H1 (cell line): ENCODE data around the gene INHA. TPM values are rescaled to one million over a fixed set of nuclear protein-coding genes. Genes with fewer than 3 reads are reported as not detected.
A peak's percentile ranks its signal among the peaks of the same experiment; 100 is the strongest.

Experiments
- CTCF ChIA-PET: fragments of 300-600 bp; sonication (Branson Sonifier 250); formaldehyde crosslinking; loops from one replicate; lab custom pipeline; 2021; ENCODE audit not compliant: partially characterized antibody; lab: Charles Lee
- POLR2A ChIA-PET: fragments of 300-600 bp; sonication (Branson Sonifier 250); formaldehyde crosslinking; loops from one replicate; lab custom pipeline; 2021; ENCODE audit warnings: inconsistent platforms; ENCODE audit not compliant: partially characterized antibody; lab: Charles Lee
- DNase-seq, 2 experiments: peaks; one replicate each; pipeline versions ENCODE4 v3.0.0 to v3.0.0-alpha.2; 2010 to 2022; ENCODE audit warnings: low spot score in 2 of 2, low read depth in 1 of 2, mixed read lengths in 1 of 2
- FAIRE-seq: peaks from 2 replicates; lab custom pipeline; 2011; peaks lifted over from hg19 to GRCh38; lab: Jason Lieb, UNC
- H2AFZ ChIP-seq: 2 replicates; pipeline ENCODE4 v1.8.1; 2012; ENCODE audit warnings: low read length, inconsistent platforms
- H2AK5ac ChIP-seq: 2 replicates; pipeline ENCODE4 v1.6.1; 2013; ENCODE audit warnings: low read depth, low read length
- H2BK120ac ChIP-seq: replicated peaks from 2 replicates; pipeline ENCODE3; 2013; ENCODE audit warnings: low read depth, low read length, inconsistent platforms
- H2BK12ac ChIP-seq: 2 replicates; pipeline ENCODE4 v1.6.1; 2013; ENCODE audit warnings: low read depth, low read length
- H2BK15ac ChIP-seq: 2 replicates; pipeline ENCODE4 v1.6.1; 2013; ENCODE audit warnings: low read length
- H2BK20ac ChIP-seq: 2 replicates; pipeline ENCODE4 v1.6.1; 2013; ENCODE audit warnings: low read length
- H2BK5ac ChIP-seq: 2 replicates; pipeline ENCODE4 v1.6.1; 2013; ENCODE audit warnings: low read depth, low read length
- H3K14ac ChIP-seq: 2 replicates; pipeline ENCODE4 v1.6.1; 2013; ENCODE audit warnings: inconsistent platforms; ENCODE audit not compliant: insufficient read length
- H3K18ac ChIP-seq: 2 replicates; pipeline ENCODE4 v1.6.1; 2013; ENCODE audit warnings: low read length; ENCODE audit errors: extremely low read depth
- H3K23ac ChIP-seq: 2 replicates; pipeline ENCODE4 v1.6.1; 2013; ENCODE audit warnings: inconsistent platforms; ENCODE audit not compliant: insufficient read length
- H3K23me2 ChIP-seq: 2 replicates; pipeline ENCODE4 v1.6.1; 2013; ENCODE audit warnings: low read depth, low read length
- H3K27ac ChIP-seq: 2 replicates; pipeline ENCODE4 v1.6.1; 2011; ENCODE audit warnings: low read depth, low read length, inconsistent platforms
- H3K27me3 ChIP-seq, 4 experiments: replicated peaks in 1 of 4; 1 replicate in 1 of 4; 2 replicates in 3 of 4; pipeline versions ENCODE4 v1.6.1 to v1.8.1; 2011 to 2013; ENCODE audit warnings: low read length in 3 of 4, mild to moderate bottlenecking in 3 of 4, inconsistent platforms in 2 of 4, mixed read lengths in 2 of 4, moderate library complexity in 1 of 4; ENCODE audit not compliant: control insufficient read depth in 3 of 4, insufficient read depth in 3 of 4; ENCODE audit errors: extremely low read depth in 1 of 4
- H3K36me3 ChIP-seq, 4 experiments: 2 replicates each; pipeline versions ENCODE4 v1.6.1 to v1.8.1; 2011 to 2013; ENCODE audit warnings: mild to moderate bottlenecking in 4 of 4, low read length in 3 of 4, moderate library complexity in 2 of 4, control low read depth in 1 of 4, inconsistent platforms in 1 of 4; ENCODE audit not compliant: insufficient read depth in 4 of 4, control insufficient read depth in 2 of 4
- H3K4ac ChIP-seq: replicated peaks from 2 replicates; pipeline ENCODE3; 2013; ENCODE audit warnings: low read length, low read depth, mixed read lengths, inconsistent platforms; ENCODE audit not compliant: insufficient read length
- H3K4me1 ChIP-seq, 4 experiments: replicated peaks in 1 of 4; 1 replicate in 1 of 4; 2 replicates in 3 of 4; pipeline versions ENCODE4 v1.6.1 to v1.8.1; 2011 to 2013; ENCODE audit warnings: low read length in 3 of 4, inconsistent platforms in 2 of 4, mixed read lengths in 1 of 4; ENCODE audit not compliant: insufficient read depth in 4 of 4, control insufficient read depth in 3 of 4
- H3K4me2 ChIP-seq, 2 experiments: 2 replicates each; pipeline versions ENCODE4 v1.6.1 to v1.8.1; 2011 to 2013; ENCODE audit warnings: low read depth in 2 of 2, low read length in 2 of 2, control low read depth in 1 of 2, inconsistent platforms in 1 of 2, mild to moderate bottlenecking in 1 of 2; ENCODE audit not compliant: insufficient read depth in 1 of 2
- H3K4me3 ChIP-seq, 4 experiments: fragments of 200-600, 300-600 bp in 1 of 4; sonication (generic), shearing (Covaris generic), sonication (Bioruptor Twin) in 1 of 4; 2 replicates each; pipeline versions ENCODE4 v1.5.1 to v1.8.1; 2011 to 2016; ENCODE audit warnings: low read length in 4 of 4, low read depth in 3 of 4, control low read depth in 2 of 4, inconsistent platforms in 2 of 4, mild to moderate bottlenecking in 2 of 4, mixed read lengths in 1 of 4, moderate library complexity in 1 of 4; ENCODE audit not compliant: insufficient read depth in 2 of 4; ENCODE audit errors: extremely low read depth in 1 of 4
- H3K56ac ChIP-seq: replicated peaks from 2 replicates; pipeline ENCODE3; 2013; ENCODE audit warnings: low read depth, mild to moderate bottlenecking, mixed read lengths, low read length, inconsistent platforms; ENCODE audit not compliant: insufficient read length
- H3K79me1 ChIP-seq: 2 replicates; pipeline ENCODE4 v1.6.1; 2013; ENCODE audit warnings: low read depth, low read length, control low read depth
- H3K79me2 ChIP-seq, 2 experiments: 2 replicates each; pipeline versions ENCODE4 v1.6.1 to v1.8.1; 2012 to 2013; ENCODE audit warnings: low read length in 2 of 2, mild to moderate bottlenecking in 2 of 2, inconsistent platforms in 1 of 2; ENCODE audit not compliant: insufficient read depth in 2 of 2, control insufficient read depth in 1 of 2
- H3K9ac ChIP-seq, 4 experiments: replicated peaks in 1 of 4; 1 replicate in 1 of 4; 2 replicates in 3 of 4; pipeline versions ENCODE4 v1.6.1 to v1.8.1; 2011 to 2013; ENCODE audit warnings: low read depth in 3 of 4, low read length in 3 of 4, control low read depth in 2 of 4, mild to moderate bottlenecking in 2 of 4, moderate library complexity in 2 of 4, inconsistent platforms in 1 of 4; ENCODE audit errors: extremely low read depth in 1 of 4
- H3K9me3 ChIP-seq, 2 experiments: 2 replicates each; pipeline versions ENCODE4 v1.6.1 to v1.8.1; 2012 to 2013; ENCODE audit warnings: mild to moderate bottlenecking in 2 of 2, moderate library complexity in 2 of 2, control low read depth in 1 of 2, inconsistent platforms in 1 of 2, low read depth in 1 of 2, low read length in 1 of 2, mixed read lengths in 1 of 2; ENCODE audit not compliant: insufficient read depth in 2 of 2
- H4K20me1 ChIP-seq, 2 experiments: replicated peaks in 1 of 2; 2 replicates each; pipeline versions ENCODE3 to v1.8.1; 2011 to 2013; ENCODE audit warnings: inconsistent platforms in 2 of 2, low read length in 2 of 2, mild to moderate bottlenecking in 1 of 2; ENCODE audit not compliant: insufficient read depth in 2 of 2, control insufficient read depth in 1 of 2
- H4K5ac ChIP-seq: 2 replicates; pipeline ENCODE4 v1.6.1; 2013; ENCODE audit warnings: low read length, low read depth, mixed read lengths, inconsistent platforms; ENCODE audit not compliant: insufficient read length
- H4K8ac ChIP-seq: 2 replicates; pipeline ENCODE4 v1.8.0; 2013; ENCODE audit warnings: mild to moderate bottlenecking, moderate library complexity, low read length, inconsistent platforms; ENCODE audit not compliant: insufficient read depth; ENCODE audit errors: extremely low read depth
- H4K91ac ChIP-seq: replicated peaks from 2 replicates; pipeline ENCODE3; 2013; ENCODE audit warnings: low read length, mixed read lengths, inconsistent platforms; ENCODE audit not compliant: insufficient read length
- ASH2L ChIP-seq: fragments of 200-600, 300-600 bp; sonication (generic); IDR thresholded peaks from one replicate; pipeline ENCODE4 v1.7.1; 2017; ENCODE audit warnings: low read length
- ATF2 ChIP-seq: IDR thresholded peaks from 2 replicates; pipeline ENCODE4 v1.6.1; 2012; ENCODE audit warnings: low read length, inconsistent platforms
- EGR1 ChIP-seq: IDR thresholded peaks from 2 replicates; pipeline ENCODE4 v1.6.1; 2011; ENCODE audit warnings: low read depth, low read length, borderline replicate concordance
- JUN ChIP-seq: IDR thresholded peaks from 2 replicates; pipeline ENCODE4 v1.6.1; 2011; ENCODE audit warnings: low read depth, mild to moderate bottlenecking, improper control_type of control experiment, low read length
- RAD21 ChIP-seq, 2 experiments: IDR thresholded peaks in 1 of 2; conservative IDR thresholded peaks in 1 of 2; 2 replicates each; pipeline ENCODE4 v1.6.1; 2011; ENCODE audit warnings: low read depth in 2 of 2, low read length in 2 of 2, improper control_type of control experiment in 1 of 2, inconsistent platforms in 1 of 2, mild to moderate bottlenecking in 1 of 2, moderate library complexity in 1 of 2
- SAP30 ChIP-seq: fragments of 300-600 bp; sonication (generic); IDR thresholded peaks from 2 replicates; pipeline ENCODE4 v1.7.1; 2012; ENCODE audit warnings: low read length, moderate library complexity, mild to moderate bottlenecking, inconsistent platforms; ENCODE audit not compliant: insufficient read depth, insufficient replicate concordance
- WGBS, 2 experiments: shearing (Covaris generic) in 1 of 2; methylation state at CpG; one replicate each; pipeline versions ENCODE4 v1.1.6 to v1.1.7; 2013 to 2015; ENCODE audit warnings: low lambda C conversion rate in 2 of 2, mixed read lengths in 2 of 2, inconsistent platforms in 1 of 2, low coverage in 1 of 2, missing lambda C conversion rate in 1 of 2; ENCODE audit not compliant: insufficient replicate concordance in 2 of 2, insufficient coverage in 1 of 2, insufficient read length in 1 of 2; ENCODE audit errors: extremely low coverage in 1 of 2, missing lambda C conversion rate in 1 of 2; 5-methylcytosine and 5-hydroxymethylcytosine counted together
- long read RNA-seq, 2 experiments: library from RNA in 1 of 2; library from capped mRNA in 1 of 2; stranded (forward); transcript quantifications; one replicate each; pipeline ENCODE4 v2.0.0, GENCODE V29; 2021; ENCODE audit warnings: inconsistent platforms in 1 of 2
- polyA minus RNA-seq, 3 experiments: library from RNA; depleted of rRNA, polyadenylated mRNA; stranded (reverse); fragments of >200 nt; gene quantifications; 1 replicate in 2 of 3; 2 replicates in 1 of 3; pipeline ENCODE4 v1.2.3, GENCODE V29; 2011
- polyA plus RNA-seq, 7 experiments: library from polyadenylated mRNA; depleted of rRNA in 3 of 7; stranded (reverse) in 5 of 7; unstranded in 2 of 7; fragments of >200 nt in 5 of 7; fragments of 200-250 nt in 2 of 7; gene quantifications; 1 replicate in 5 of 7; 2 replicates in 1 of 7; 4 replicates in 1 of 7; pipeline versions ENCODE4 v1.2.1 to v1.2.3, GENCODE V29; 2011 to 2013; ENCODE audit warnings: missing spikeins in 2 of 7, mixed read lengths in 2 of 7
- total RNA-seq: library from RNA; stranded (reverse); fragmentation: NEBNext Ultra II Directional; extraction: Animal tissue kit (Norgen Biotek cat#: 25700); gene quantifications from 2 replicates; pipeline ENCODE4 v1.2.1, GENCODE V29; 2021

Gene INHA
- total RNA-seq = 0.65 and 0.73 TPM in 2 replicates
- 2.7 and 4.3 TPM in 2 replicates for polyA plus RNA-seq (2011; rRNA removed)
- 3.2 TPM for polyA plus RNA-seq (2011; cell fraction: cytosol; rRNA removed)
- polyA plus RNA-seq (2011; cell fraction: nucleus; rRNA removed) = 11.1 TPM
- 0.77 to 3.2 TPM (median 2.1 TPM) in 4 replicates for polyA plus RNA-seq (2012, experiment 1 of 2)
- 0.54 TPM for polyA plus RNA-seq (2012, experiment 2 of 2)
- polyA plus RNA-seq (2013, experiment 1 of 2) = 0.61 TPM
- polyA plus RNA-seq (2013, experiment 2 of 2) = 0.57 TPM
- polyA minus RNA-seq (2011; rRNA and poly(A)+ RNA removed) = 0.22 and 0.41 TPM in 2 replicates
- not detected for polyA minus RNA-seq (2011; cell fraction: cytosol; rRNA and poly(A)+ RNA removed)
- 1.1 TPM for polyA minus RNA-seq (2011; cell fraction: nucleus; rRNA and poly(A)+ RNA removed)
- long read RNA-seq, experiment 1, partial matches to known transcripts = 0 of 1 reads
- long read RNA-seq, experiment 1, other reads (novel, unspliced or antisense) = 1 of 1 reads
- long read RNA-seq, experiment 2 = 0 reads

- Histone ChIP-seq H4K91ac (peak within 1 kb of the TSS; percentile 71), H2AFZ (no peak within 1 kb of the TSS), H3K14ac (no peak within 1 kb of the TSS), H3K27me3 (peaks cover 0 to 2% (median 0%) of the 10 kb centered on the region in 4 experiments; a peak in 2 of 7 replicates), H2BK12ac (peak within 1 kb of the TSS; percentile 99), H3K27ac (peak within 1 kb of the TSS; percentile 38; the same call in 1 of the 2 replicates), H3K23me2 (peaks cover 10% of the 10 kb centered on the region; the same call in 1 of the 2 replicates), H3K36me3 (peaks cover 0 to 16% (median 4%) of the 10 kb centered on the region in 4 experiments; a peak in 3 of 8 replicates), H3K4me1 (peaks cover 7 to 34% (median 27%) of the 10 kb centered on the region in 4 experiments), H2AK5ac (peak within 1 kb of the TSS; percentile 94; the same call in 1 of the 2 replicates), H3K4me3 (peak within 1 kb of the TSS; percentile 21 to 74 (median 48)), H3K23ac (no peak within 1 kb of the TSS), H4K5ac (peak within 1 kb of the TSS; percentile 79), H3K79me2 (peaks cover 0 to 7% of the 10 kb centered on the region in 2 experiments; a peak in 2 of 4 replicates), H2BK15ac (peak within 1 kb of the TSS; percentile 100), H3K79me1 (no peaks in the 10 kb centered on the region), H4K8ac (no peak within 1 kb of the TSS; the same call in 1 of the 2 replicates), H3K9me3 (peaks cover 0 to 8% of the 10 kb centered on the region in 2 experiments; a peak in 1 of 4 replicates), H3K4ac (peak within 1 kb of the TSS; percentile 81), H2BK20ac (peak within 1 kb of the TSS; percentile 77; the same call in 1 of the 2 replicates), H3K4me2 (peak within 1 kb of the TSS; percentile 67 to 70), H2BK120ac (peak within 1 kb of the TSS; percentile 9), H3K56ac (peak within 1 kb of the TSS; percentile 24), H3K9ac (peak within 1 kb of the TSS in 1 of 4 experiments; percentile 25; a peak in 2 of 7 replicates), H3K18ac (peak within 1 kb of the TSS; percentile 95), H2BK5ac (peak within 1 kb of the TSS; percentile 97), H4K20me1 (no peaks in the 10 kb centered on the region)
- 89% methylated on average over 12 of the region's 13 CpGs; no CpG with 5 or more reads in 1 of the 2 experiments for WGBS, 2 experiments
- no peak for DNase-seq
- POLR2A ChIA-PET = interaction anchor here (1.1 to 18.6 kb wide), 9 partner anchors 13 to 43 kb away, joined by 3 to 293 read pairs (median 7); partner anchors contain the start of genes CHPF, STK11IP and TMEM198
- FAIRE-seq = no peak
- CTCF ChIA-PET = interaction anchor here (0.6 to 2.9 kb wide), 13 partner anchors 12 to 190 kb away, joined by 3 to 34 read pairs (median 5); partner anchors contain the start of genes SLC4A3 and TMEM198
- TF ChIP-seq SAP30 (no peak), ATF2 (no peak), ASH2L (no peak), JUN (no peak), RAD21 (IDR thresholded peaks at IDR 0.05 in 1 of 2, conservative IDR thresholded peaks at IDR 0.05 in 1 of 2; ENCODE audit: low read depth in 2 of 2, low read length in 2 of 2) (no peak), EGR1 (no peak)
Measured at GRCh38 chr2:219572237-219573001, at the start of gene INHA. INHA (plus strand) TSS chr2:219572310; CDS start chr2:219572375, 65 bp downstream.
